Spleen (tissue), 13 donors: Measurements from ENCODE around the gene FUT9. TPM values are rescaled to one million over a fixed set of nuclear protein-coding genes. Genes with fewer than 3 reads are reported as not detected.

Source experiments
- DNase-seq: peaks from one replicate; pipeline ENCODE4 v3.0.0-alpha.2; 2020
- H3K27ac ChIP-seq, 8 donors: fragments of 200-600 bp; sonication (generic) in 7 of 8; 1 replicate in 4 of 8; 2 replicates in 4 of 8; pipeline versions ENCODE4 v1.5.0 to v1.8.0; 2016 to 2021; ENCODE audit warnings: inconsistent platforms in 4 of 8, mild to moderate bottlenecking in 4 of 8, moderate library complexity in 1 of 8
- H3K27me3 ChIP-seq, 7 donors: fragments of 200-600 bp; sonication (generic) in 6 of 7; replicated peaks in 1 of 7; 1 replicate in 4 of 7; 2 replicates in 3 of 7; pipeline versions ENCODE4 v1.5.0 to v1.8.0; 2016 to 2021; ENCODE audit warnings: inconsistent platforms in 3 of 7, mild to moderate bottlenecking in 1 of 7
- H3K36me3 ChIP-seq, 6 donors: fragments of 200-600 bp; sonication (generic) in 5 of 6; 1 replicate in 4 of 6; 2 replicates in 2 of 6; pipeline versions ENCODE4 v1.5.0 to v1.8.0; 2016 to 2021; ENCODE audit warnings: inconsistent platforms in 2 of 6
- H3K4me1 ChIP-seq, 6 donors: fragments of 200-600 bp; sonication (generic) in 5 of 6; 1 replicate in 3 of 6; 2 replicates in 3 of 6; pipeline versions ENCODE4 v1.5.0 to v1.8.0; 2016 to 2021; ENCODE audit warnings: inconsistent platforms in 3 of 6
- H3K4me3 ChIP-seq, 8 donors: fragments of 200-600 bp; sonication (generic) in 7 of 8; 1 replicate in 4 of 8; 2 replicates in 4 of 8; pipeline versions ENCODE4 v1.5.0 to v1.8.0; 2016 to 2021; ENCODE audit warnings: inconsistent platforms in 4 of 8, mild to moderate bottlenecking in 4 of 8, moderate library complexity in 2 of 8
- H3K9me3 ChIP-seq, 8 donors: fragments of 200-600 bp; sonication (generic) in 7 of 8; 1 replicate in 4 of 8; 2 replicates in 4 of 8; pipeline versions ENCODE4 v1.5.0 to v1.8.0; 2016 to 2021; ENCODE audit warnings: inconsistent platforms in 4 of 8
- POLR2A ChIP-seq, 3 donors: fragments of 450-650 bp; IDR thresholded peaks; one replicate each; pipeline ENCODE4 v1.5.1; 2017; ENCODE audit warnings: antibody characterized with exemption in 3 of 3, mild to moderate bottlenecking in 1 of 3
- POLR2AphosphoS5 ChIP-seq, 3 donors: sonication (generic); formaldehyde crosslinking; IDR thresholded peaks; one replicate each; pipeline ENCODE4 v1.5.1; 2017; ENCODE audit warnings: antibody characterized with exemption in 3 of 3
- WGBS, 5 donors: extraction: QIAGEN DNeasy Blood & Tissue Kit in 3 of 5; methylation state at CpG; one replicate each; pipeline versions ENCODE4 v1.1.5 to v1.1.7; 2013 to 2018; 5-methylcytosine and 5-hydroxymethylcytosine counted together
- intact Hi-C: fragments of 100-400 bp; cut with DNase I; formaldehyde crosslinking; loops from one replicate; pipeline ENCODE4 v1.15.0; 2023; ENCODE audit warnings: low total_unique reads
- long read RNA-seq, 2 donors: transcript quantifications; one replicate each; lab custom pipeline, GENCODE V29; 2026
- polyA plus RNA-seq, 3 donors: library from polyadenylated mRNA; stranded (reverse); fragments of 200-250 nt; gene quantifications; one replicate each; pipeline ENCODE4 v1.2.1, GENCODE V29; 2013
- total RNA-seq, 7 donors: library from RNA; depleted of rRNA in 3 of 7; stranded (reverse); fragments of >200 nt in 3 of 7; fragmentation: NEBNext Ultra II Directional in 4 of 7; extraction: Animal tissue kit (Norgen Biotek cat#: 25700) in 4 of 7; gene quantifications; one replicate each; pipeline versions ENCODE4 v1.1.0 to v1.2.1, GENCODE V29; 2016 to 2021
- TF ChIP-seq, protein P1 (sequence below), 11 experiments: fragments of 200-600 bp in 7 of 11; fragments of 450-650 bp in 4 of 11; sonication (generic) in 4 of 11; IDR thresholded peaks in 8 of 11; conservative IDR thresholded peaks in 3 of 11; 1 replicate in 7 of 11; 2 replicates in 4 of 11; pipeline versions ENCODE4 v1.4.0 to v1.8.0; 2016 to 2021; ENCODE audit warnings: antibody characterized with exemption in 11 of 11, inconsistent platforms in 4 of 11, mild to moderate bottlenecking in 1 of 11
- donor health status: healthy with polysubstance abuse.
- donor health status: DM: no; HTN: no; CAD: no; lungs with moderate emphysema.
- donor health status: DM: no; HTN: no; CAD: no.
- donor health status: Bipolar disorder and iron deficiency.
- donor health status: healthy.
- donor health status: DM: no; HTN: no; CAD: no.
- donor health status: DM: yes; HTN: yes; CAD: no.

FUT9 gene
- not detected for total RNA-seq
- polyA plus RNA-seq = under 1 TPM in 1 of 3 donors, not detected in 2; under 0.01 TPM
- long read RNA-seq, donor 1 = 0 reads
- long read RNA-seq, donor 2 = 0 reads

GRCh38 chr6:96015518-96016333, at the start of gene FUT9:
TSS of gene FUT9 (plus strand) at chr6:96015974. CDS start at chr6:96203156, 187,182 bp downstream.
- Histone ChIP-seq H3K4me3 (no peak within 1 kb of the TSS), H3K27me3 (peaks cover 0 to 34% (median 9%) of the 10 kb centered on the region in 7 donors), H3K36me3 (no peaks in the 10 kb centered on the region), H3K9me3 (no peaks in the 10 kb centered on the region), H3K27ac (no peak within 1 kb of the TSS), H3K4me1 (peaks cover 0 to 7% (median 0%) of the 10 kb centered on the region in 6 donors)
- TF ChIP-seq, protein P1, sequence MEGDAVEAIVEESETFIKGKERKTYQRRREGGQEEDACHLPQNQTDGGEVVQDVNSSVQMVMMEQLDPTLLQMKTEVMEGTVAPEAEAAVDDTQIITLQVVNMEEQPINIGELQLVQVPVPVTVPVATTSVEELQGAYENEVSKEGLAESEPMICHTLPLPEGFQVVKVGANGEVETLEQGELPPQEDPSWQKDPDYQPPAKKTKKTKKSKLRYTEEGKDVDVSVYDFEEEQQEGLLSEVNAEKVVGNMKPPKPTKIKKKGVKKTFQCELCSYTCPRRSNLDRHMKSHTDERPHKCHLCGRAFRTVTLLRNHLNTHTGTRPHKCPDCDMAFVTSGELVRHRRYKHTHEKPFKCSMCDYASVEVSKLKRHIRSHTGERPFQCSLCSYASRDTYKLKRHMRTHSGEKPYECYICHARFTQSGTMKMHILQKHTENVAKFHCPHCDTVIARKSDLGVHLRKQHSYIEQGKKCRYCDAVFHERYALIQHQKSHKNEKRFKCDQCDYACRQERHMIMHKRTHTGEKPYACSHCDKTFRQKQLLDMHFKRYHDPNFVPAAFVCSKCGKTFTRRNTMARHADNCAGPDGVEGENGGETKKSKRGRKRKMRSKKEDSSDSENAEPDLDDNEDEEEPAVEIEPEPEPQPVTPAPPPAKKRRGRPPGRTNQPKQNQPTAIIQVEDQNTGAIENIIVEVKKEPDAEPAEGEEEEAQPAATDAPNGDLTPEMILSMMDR (IDR thresholded peaks at IDR 0.05 in 8 of 11, conservative IDR thresholded peaks at IDR 0.05 in 3 of 11) = no peak
- no peak for TF ChIP-seq POLR2A (IDR thresholded peaks at IDR 0.05)
- TF ChIP-seq POLR2AphosphoS5 (IDR thresholded peaks at IDR 0.05) = no peak
- peak; percentile 61 for DNase-seq
- intact Hi-C loops = no loop called here
- WGBS, 5 donors = 3 to 18% (median 7%) methylated on average over 21 to 62 of the region's 62 CpGs

DNA sequence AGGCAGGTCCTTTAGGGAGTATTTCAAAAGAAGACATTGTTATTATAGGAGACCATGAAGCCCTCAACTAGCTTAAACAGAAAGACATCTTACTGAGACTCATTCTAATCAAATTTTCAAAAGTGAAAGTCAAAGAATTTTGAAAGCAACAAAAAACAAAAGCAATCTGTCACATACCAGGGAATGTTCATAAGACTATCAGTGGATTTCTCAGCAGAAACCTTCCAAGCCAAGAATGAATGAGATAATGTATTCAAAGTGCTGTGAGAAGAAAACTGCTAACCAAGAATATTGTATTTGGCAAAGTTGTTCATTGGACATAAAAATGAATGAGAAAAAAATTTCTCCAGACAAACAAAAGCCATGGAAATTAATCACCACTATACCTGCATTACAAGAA, 48.2 kb upstream of the FUT9 start:
- DNase-seq = no peak
- no peak overlapping the region for H3K27ac ChIP-seq
- H3K9me3 ChIP-seq = peaks cover 0 to 38% (median 32%) of the 10 kb centered on the region in 8 donors
- H3K36me3 ChIP-seq = no peaks in the 10 kb centered on the region
- H3K4me3 ChIP-seq = no peak overlapping the region
- H3K4me1 ChIP-seq = no peaks in the 10 kb centered on the region
- no peaks in the 10 kb centered on the region for H3K27me3 ChIP-seq
- intact Hi-C loops = no loop called here
- TF ChIP-seq POLR2A (IDR thresholded peaks at IDR 0.05) (no peak), POLR2AphosphoS5 (IDR thresholded peaks at IDR 0.05) (no peak)

DNA sequence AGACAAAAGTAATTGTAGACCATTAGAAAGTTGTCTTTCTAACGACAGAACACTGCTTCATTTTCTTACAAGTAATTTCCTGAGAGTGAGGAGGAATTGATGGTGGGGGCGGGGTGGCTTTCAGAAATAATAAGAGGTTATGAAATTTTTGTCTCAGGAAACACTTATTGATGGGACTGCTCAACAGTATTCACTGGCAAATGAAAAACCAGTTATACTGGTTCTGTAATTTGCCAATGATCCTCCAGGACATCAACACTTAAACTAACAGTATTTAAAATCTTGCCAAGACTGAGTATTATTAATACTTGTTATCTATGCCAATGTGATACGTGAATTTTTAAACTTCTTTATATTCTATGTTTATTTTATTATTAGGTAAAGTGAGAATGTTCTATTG, 41.8 kb upstream of the FUT9 start:
- Histone ChIP-seq H3K9me3 (peaks cover 0 to 16% (median 7%) of the 10 kb centered on the region in 8 donors), H3K36me3 (no peaks in the 10 kb centered on the region), H3K27ac (no peak overlapping the region), H3K4me3 (no peak overlapping the region), H3K4me1 (no peaks in the 10 kb centered on the region), H3K27me3 (no peaks in the 10 kb centered on the region)
- no peak for DNase-seq
- intact Hi-C loops = no loop called here
- WGBS, 5 donors = 61 to 64% (median 63%) methylated on average over 3 of the region's 3 CpGs
- no peak for TF ChIP-seq POLR2AphosphoS5 (IDR thresholded peaks at IDR 0.05)
- TF ChIP-seq, protein P1 (IDR thresholded peaks at IDR 0.05 in 8 of 11, conservative IDR thresholded peaks at IDR 0.05 in 3 of 11) = no peak
- TF ChIP-seq POLR2A (IDR thresholded peaks at IDR 0.05) = no peak

DNA sequence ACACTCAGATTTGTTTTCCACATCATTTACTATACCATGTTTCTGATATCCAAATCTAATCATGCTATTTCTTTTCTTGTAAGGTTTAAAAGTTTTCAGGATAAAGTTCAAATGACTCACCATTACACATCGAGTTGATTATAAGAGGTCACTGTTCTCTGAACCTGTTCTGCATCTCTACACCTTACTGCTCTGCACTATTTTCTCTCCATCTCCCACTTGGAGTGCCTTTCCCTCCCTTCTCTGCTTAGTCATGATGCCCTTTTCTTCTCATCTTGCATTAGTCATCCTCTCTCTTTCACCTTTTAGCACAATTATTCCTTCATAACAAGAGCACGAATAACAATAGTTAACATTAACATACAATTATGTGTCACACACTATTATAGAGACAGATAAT, 37.5 kb upstream of the FUT9 start:
- no peak for DNase-seq
- intact Hi-C loops = no loop called here
- Histone ChIP-seq H3K36me3 (no peaks in the 10 kb centered on the region), H3K9me3 (peaks cover 0 to 5% (median 0%) of the 10 kb centered on the region in 8 donors), H3K4me3 (no peak overlapping the region), H3K27me3 (no peaks in the 10 kb centered on the region), H3K4me1 (no peaks in the 10 kb centered on the region), H3K27ac (no peak overlapping the region)
- TF ChIP-seq POLR2A (IDR thresholded peaks at IDR 0.05) = no peak
- no peak for TF ChIP-seq POLR2AphosphoS5 (IDR thresholded peaks at IDR 0.05)
- TF ChIP-seq, protein P1 (IDR thresholded peaks at IDR 0.05 in 8 of 11, conservative IDR thresholded peaks at IDR 0.05 in 3 of 11) = no peak
- WGBS, 5 donors = 61 to 80% (median 66%) methylated on average over 2 of the region's 2 CpGs
